Gastroesophageal sphincter (tissue), 3 donors: ENCODE data around the gene NFIA.

Source experiments
- EP300 ChIP-seq: sonication (generic); formaldehyde crosslinking; IDR thresholded peaks from one replicate; pipeline ENCODE4 v1.6.1; 2017; ENCODE audit warnings: antibody characterized with exemption, mild to moderate bottlenecking
- POLR2AphosphoS5 ChIP-seq: sonication (generic); formaldehyde crosslinking; IDR thresholded peaks from one replicate; pipeline ENCODE4 v1.6.1; 2017; ENCODE audit warnings: antibody characterized with exemption
- TF ChIP-seq, protein P1 (sequence below), 4 experiments: fragments of 200-600 bp in 2 of 4; fragments of 450-650 bp in 2 of 4; sonication (generic) in 1 of 4; IDR thresholded peaks; one replicate each; pipeline ENCODE4 v1.5.1; 2017 to 2019; ENCODE audit warnings: antibody characterized with exemption in 4 of 4, mild to moderate bottlenecking in 2 of 4, moderate library complexity in 2 of 4

DNA sequence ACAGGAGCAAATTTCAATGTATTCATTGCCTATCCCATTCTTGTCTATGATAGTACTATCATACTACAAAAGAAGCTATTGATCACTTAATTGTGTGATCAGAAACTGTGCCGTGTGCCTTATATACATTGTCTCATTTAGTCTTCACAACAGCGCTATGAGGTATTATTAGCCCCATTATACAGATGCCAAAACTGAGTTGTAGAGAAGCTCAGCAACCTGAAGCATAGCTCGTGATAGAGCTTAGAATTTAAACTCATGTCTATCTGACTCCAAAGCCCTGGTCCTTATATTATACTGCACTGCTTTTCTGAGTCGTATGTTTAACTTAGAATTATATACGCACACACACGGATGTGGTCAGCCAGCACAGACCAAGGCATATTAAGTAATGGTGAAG is 315.1 kb downstream of the NFIA start:
- TF ChIP-seq, protein P1, sequence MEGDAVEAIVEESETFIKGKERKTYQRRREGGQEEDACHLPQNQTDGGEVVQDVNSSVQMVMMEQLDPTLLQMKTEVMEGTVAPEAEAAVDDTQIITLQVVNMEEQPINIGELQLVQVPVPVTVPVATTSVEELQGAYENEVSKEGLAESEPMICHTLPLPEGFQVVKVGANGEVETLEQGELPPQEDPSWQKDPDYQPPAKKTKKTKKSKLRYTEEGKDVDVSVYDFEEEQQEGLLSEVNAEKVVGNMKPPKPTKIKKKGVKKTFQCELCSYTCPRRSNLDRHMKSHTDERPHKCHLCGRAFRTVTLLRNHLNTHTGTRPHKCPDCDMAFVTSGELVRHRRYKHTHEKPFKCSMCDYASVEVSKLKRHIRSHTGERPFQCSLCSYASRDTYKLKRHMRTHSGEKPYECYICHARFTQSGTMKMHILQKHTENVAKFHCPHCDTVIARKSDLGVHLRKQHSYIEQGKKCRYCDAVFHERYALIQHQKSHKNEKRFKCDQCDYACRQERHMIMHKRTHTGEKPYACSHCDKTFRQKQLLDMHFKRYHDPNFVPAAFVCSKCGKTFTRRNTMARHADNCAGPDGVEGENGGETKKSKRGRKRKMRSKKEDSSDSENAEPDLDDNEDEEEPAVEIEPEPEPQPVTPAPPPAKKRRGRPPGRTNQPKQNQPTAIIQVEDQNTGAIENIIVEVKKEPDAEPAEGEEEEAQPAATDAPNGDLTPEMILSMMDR (IDR thresholded peaks at IDR 0.05) = no peak
- TF ChIP-seq POLR2AphosphoS5 = no peak
- no peak for TF ChIP-seq EP300
